Endodermal cell (in vitro differentiated cells): ENCODE data around the gene ENPP1. TPM values are rescaled to one million over a fixed set of nuclear protein-coding genes. Genes with fewer than 3 reads are reported as not detected.

ENCODE experiments used
- DNase-seq: peaks from one replicate; pipeline ENCODE4 v3.0.0-alpha.2; 2017
- H3K27ac ChIP-seq: 2 replicates; pipeline ENCODE4 v1.5.1; 2013; ENCODE audit warnings: mild to moderate bottlenecking, low read depth, low read length, moderate library complexity
- H3K27me3 ChIP-seq: 2 replicates; pipeline ENCODE4 v1.6.1; 2013; ENCODE audit warnings: mild to moderate bottlenecking, low read length, moderate library complexity; ENCODE audit not compliant: insufficient read depth, control insufficient read depth, poor library complexity, severe bottlenecking
- H3K36me3 ChIP-seq: 2 replicates; pipeline ENCODE4 v1.7.0; 2013; ENCODE audit warnings: mild to moderate bottlenecking, low read length, moderate library complexity; ENCODE audit not compliant: control insufficient read depth, insufficient read depth
- H3K4me1 ChIP-seq: one replicate; pipeline ENCODE4 v1.7.0; 2013; ENCODE audit warnings: low read length; ENCODE audit not compliant: control insufficient read depth, insufficient read depth
- H3K4me3 ChIP-seq: 2 replicates; pipeline ENCODE4 v1.5.1; 2013; ENCODE audit warnings: mild to moderate bottlenecking, low read length, moderate library complexity
- H3K9ac ChIP-seq: 2 replicates; pipeline ENCODE4 v1.6.1; 2013; ENCODE audit warnings: mild to moderate bottlenecking, low read length, moderate library complexity; ENCODE audit not compliant: poor library complexity, severe bottlenecking; ENCODE audit errors: extremely low read depth
- H3K9me3 ChIP-seq: 2 replicates; pipeline ENCODE4 v1.6.1; 2013; ENCODE audit warnings: mild to moderate bottlenecking, low read length, moderate library complexity; ENCODE audit not compliant: control insufficient read depth
- H3K27ac Mint-ChIP-seq: 2 replicates; pipeline ENCODE4 v1.8.0; 2020; ENCODE audit warnings: mixed read lengths
- H3K27me3 Mint-ChIP-seq: 2 replicates; pipeline ENCODE4 v1.8.0; 2021; ENCODE audit warnings: mild to moderate bottlenecking, mixed read lengths; ENCODE audit not compliant: insufficient read depth
- H3K36me3 Mint-ChIP-seq: 2 replicates; pipeline ENCODE4 v1.8.0; 2020; ENCODE audit warnings: low read depth, mixed read lengths
- H3K4me1 Mint-ChIP-seq: 2 replicates; pipeline ENCODE4 v1.8.0; 2020; ENCODE audit warnings: mixed read lengths
- H3K4me3 Mint-ChIP-seq: 2 replicates; pipeline ENCODE4 v1.8.0; 2020; ENCODE audit warnings: mild to moderate bottlenecking, moderate library complexity, mixed read lengths
- H3K9me3 Mint-ChIP-seq: 2 replicates; pipeline ENCODE4 v1.8.0; 2020; ENCODE audit warnings: mild to moderate bottlenecking, mixed read lengths
- WGBS, 2 experiments: methylation state at CpG; one replicate each; pipeline versions ENCODE4 v1.1.5 to v1.1.7; 2013; ENCODE audit warnings: missing lambda C conversion rate in 2 of 2, mixed read lengths in 1 of 2; ENCODE audit not compliant: insufficient coverage in 1 of 2, insufficient read length in 1 of 2; 5-methylcytosine and 5-hydroxymethylcytosine counted together
- total RNA-seq, 2 donors: library from RNA; stranded (reverse); fragmentation: NEBNext Ultra II Directional in 1 of 2; extraction: Animal tissue kit (Norgen Biotek cat#: 25700) in 1 of 2; gene quantifications; 2 replicates in 1 of 2; 3 replicates in 1 of 2; pipeline ENCODE4 v1.2.1, GENCODE V29; 2021
- TF ChIP-seq, protein P1 (sequence below): fragments of 200-600 bp; sonication (generic); conservative IDR thresholded peaks from 2 replicates; pipeline ENCODE4 v1.5.0; 2021; ENCODE audit warnings: antibody characterized with exemption, mild to moderate bottlenecking

The ENPP1 gene
- total RNA-seq, 2 donors from 2014 or later, result 11.6 to 16.1 TPM

DNA sequence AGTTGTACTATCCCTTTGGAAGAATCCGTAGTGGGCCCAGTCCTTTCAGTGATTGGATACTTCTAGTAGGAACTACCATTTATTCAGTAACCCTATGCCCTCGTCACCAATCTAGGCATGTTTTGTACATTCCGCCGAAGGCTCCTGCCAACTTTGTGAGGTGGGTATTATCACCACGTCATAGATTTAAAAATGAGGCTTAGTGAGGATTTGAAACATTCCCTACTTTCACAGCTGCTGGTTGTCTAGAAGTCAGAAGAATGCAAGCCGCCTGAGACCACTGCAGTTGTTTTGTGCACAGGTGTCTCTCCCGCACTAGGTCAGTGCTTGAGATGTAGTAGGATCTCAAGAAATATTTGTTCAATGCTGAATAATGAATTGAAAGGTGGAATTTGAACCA, 32.6 kb downstream of the ENPP1 start:
- Mint-ChIP-seq H3K36me3 (no peaks in the 10 kb centered on the region), H3K27me3 (no peaks in the 10 kb centered on the region), H3K27ac (no peak overlapping the region), H3K9me3 (no peaks in the 10 kb centered on the region), H3K4me3 (no peak overlapping the region), H3K4me1 (peaks cover 6% of the 10 kb centered on the region)
- TF ChIP-seq, protein P1, sequence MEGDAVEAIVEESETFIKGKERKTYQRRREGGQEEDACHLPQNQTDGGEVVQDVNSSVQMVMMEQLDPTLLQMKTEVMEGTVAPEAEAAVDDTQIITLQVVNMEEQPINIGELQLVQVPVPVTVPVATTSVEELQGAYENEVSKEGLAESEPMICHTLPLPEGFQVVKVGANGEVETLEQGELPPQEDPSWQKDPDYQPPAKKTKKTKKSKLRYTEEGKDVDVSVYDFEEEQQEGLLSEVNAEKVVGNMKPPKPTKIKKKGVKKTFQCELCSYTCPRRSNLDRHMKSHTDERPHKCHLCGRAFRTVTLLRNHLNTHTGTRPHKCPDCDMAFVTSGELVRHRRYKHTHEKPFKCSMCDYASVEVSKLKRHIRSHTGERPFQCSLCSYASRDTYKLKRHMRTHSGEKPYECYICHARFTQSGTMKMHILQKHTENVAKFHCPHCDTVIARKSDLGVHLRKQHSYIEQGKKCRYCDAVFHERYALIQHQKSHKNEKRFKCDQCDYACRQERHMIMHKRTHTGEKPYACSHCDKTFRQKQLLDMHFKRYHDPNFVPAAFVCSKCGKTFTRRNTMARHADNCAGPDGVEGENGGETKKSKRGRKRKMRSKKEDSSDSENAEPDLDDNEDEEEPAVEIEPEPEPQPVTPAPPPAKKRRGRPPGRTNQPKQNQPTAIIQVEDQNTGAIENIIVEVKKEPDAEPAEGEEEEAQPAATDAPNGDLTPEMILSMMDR, result no peak
- no peaks in the 10 kb centered on the region for H3K27me3 ChIP-seq
- H3K27ac ChIP-seq, result no peak overlapping the region
- no peak for DNase-seq
- no peaks in the 10 kb centered on the region for H3K36me3 ChIP-seq
- H3K9me3 ChIP-seq, result no peaks in the 10 kb centered on the region
- H3K4me1 ChIP-seq, result no peaks in the 10 kb centered on the region
- 96 to 100% methylated on average over 6 to 7 of the region's 7 CpGs for WGBS, 2 experiments
- no peak overlapping the region for H3K9ac ChIP-seq
- H3K4me3 ChIP-seq, result no peak overlapping the region

DNA sequence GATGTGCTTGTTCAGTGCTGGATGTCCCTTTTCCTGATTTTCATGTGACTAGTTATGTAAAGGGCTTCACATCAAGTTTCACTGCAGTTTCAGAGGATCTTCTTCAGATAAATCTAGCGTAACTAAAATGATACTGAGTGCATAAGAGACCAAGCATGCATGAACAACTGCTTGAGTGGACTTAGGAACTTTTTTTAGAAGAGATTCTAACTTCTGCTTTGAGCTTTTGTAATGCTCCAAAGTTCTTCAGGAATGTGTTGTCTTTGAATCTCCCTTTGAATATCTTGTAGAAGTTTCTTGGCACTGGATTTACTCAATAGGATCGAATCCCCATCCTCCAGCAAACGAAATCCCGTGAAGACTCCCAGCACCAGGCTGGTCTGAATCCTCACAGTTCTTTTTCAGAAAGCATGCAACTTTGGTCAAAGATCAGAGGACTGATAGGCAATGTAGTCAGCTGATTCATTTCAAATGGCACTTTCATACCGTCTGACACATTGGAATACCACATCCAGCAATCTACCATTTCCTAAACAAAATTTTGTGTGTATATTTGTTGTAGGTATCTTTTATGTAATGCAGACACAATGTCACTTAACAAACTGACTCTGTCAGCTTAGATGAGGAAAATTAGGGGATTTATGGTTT, 33.2 kb downstream of the ENPP1 start:
- Histone ChIP-seq H3K9me3 (no peaks in the 10 kb centered on the region), H3K9ac (no peak overlapping the region), H3K27me3 (no peaks in the 10 kb centered on the region), H3K4me1 (no peaks in the 10 kb centered on the region), H3K36me3 (no peaks in the 10 kb centered on the region), H3K27ac (no peak overlapping the region), H3K4me3 (no peak overlapping the region)
- H3K27ac Mint-ChIP-seq, result no peak overlapping the region
- no peaks in the 10 kb centered on the region for H3K36me3 Mint-ChIP-seq
- no peaks in the 10 kb centered on the region for H3K9me3 Mint-ChIP-seq
- WGBS, 2 experiments, result 90 to 100% methylated on average over 4 of the region's 5 CpGs
- no peak for DNase-seq
- no peaks in the 10 kb centered on the region for H3K27me3 Mint-ChIP-seq
- TF ChIP-seq, protein P1, result no peak
- peaks cover 6% of the 10 kb centered on the region for H3K4me1 Mint-ChIP-seq
- no peak overlapping the region for H3K4me3 Mint-ChIP-seq

DNA sequence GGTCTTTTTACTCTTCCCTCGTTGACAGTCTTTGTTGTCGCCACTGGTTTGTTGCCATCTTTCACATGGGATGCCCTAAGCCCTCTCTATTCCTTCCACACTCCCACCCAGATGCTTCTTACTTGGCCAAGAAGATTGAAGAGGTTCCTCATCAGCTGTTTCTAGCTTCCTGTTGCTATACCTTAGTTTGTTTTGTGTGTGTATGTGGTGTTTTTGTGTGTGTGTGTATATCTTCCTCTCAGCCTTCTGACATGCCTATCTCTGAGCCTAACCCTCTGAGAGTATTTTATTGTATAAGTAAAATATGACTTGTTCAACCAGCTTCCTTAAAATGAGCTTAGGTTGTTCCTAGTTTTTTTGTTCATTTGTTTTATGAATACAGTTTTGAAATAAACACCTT, 35.9 kb downstream of the ENPP1 start:
- DNase-seq, result no peak
- no peaks in the 10 kb centered on the region for H3K9me3 ChIP-seq
- peaks cover 6% of the 10 kb centered on the region for H3K4me1 Mint-ChIP-seq
- H3K27me3 Mint-ChIP-seq, result no peaks in the 10 kb centered on the region
- H3K27ac Mint-ChIP-seq, result no peak overlapping the region
- no peak overlapping the region for H3K9ac ChIP-seq
- no peaks in the 10 kb centered on the region for H3K36me3 Mint-ChIP-seq
- H3K4me3 Mint-ChIP-seq, result no peak overlapping the region
- H3K9me3 Mint-ChIP-seq, result no peaks in the 10 kb centered on the region
- TF ChIP-seq, protein P1, result no peak
- H3K4me1 ChIP-seq, result no peaks in the 10 kb centered on the region
- H3K27ac ChIP-seq, result no peak overlapping the region
- H3K27me3 ChIP-seq, result no peaks in the 10 kb centered on the region
- 93 to 100% methylated on average over 2 of the region's 2 CpGs for WGBS, 2 experiments
- H3K4me3 ChIP-seq, result no peak overlapping the region
- no peaks in the 10 kb centered on the region for H3K36me3 ChIP-seq
